OCI-LY7 (cell line): ENCODE results near the gene EGFLAM.

Experiments used
- EZH2phosphoT487 ChIP-seq: fragments of 200-600 bp; sonication (generic); IDR thresholded peaks from 2 replicates; pipeline ENCODE4 v1.6.1; 2018; ENCODE audit warnings: low read depth, borderline replicate concordance, mild to moderate bottlenecking, mixed run types, antibody characterized with exemption, low read length, moderate library complexity, mixed read lengths
- TF ChIP-seq, protein P1 (sequence below): fragments of 200-600 bp; sonication (generic); conservative IDR thresholded peaks from 2 replicates; pipeline ENCODE4 v1.5.1; 2014; ENCODE audit warnings: mild to moderate bottlenecking, antibody characterized with exemption, low read length, moderate library complexity, mixed read lengths

DNA sequence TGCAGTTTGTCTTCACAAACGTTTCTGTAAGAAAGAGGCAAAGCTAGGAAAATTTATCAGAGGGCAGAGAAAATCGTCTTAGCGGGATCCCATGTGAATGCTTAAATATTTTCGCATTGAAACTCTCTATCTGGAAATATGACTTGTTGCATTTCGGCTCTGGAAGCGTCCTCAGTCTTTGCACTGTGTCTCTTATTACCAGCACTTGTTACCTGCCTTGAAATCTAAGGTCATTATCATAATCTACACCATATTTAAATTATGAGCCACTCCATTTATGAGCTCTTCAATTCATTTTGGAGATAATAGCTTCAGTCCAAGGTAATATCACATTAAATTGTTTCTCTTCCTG lies 1.4 kb downstream of the EGFLAM start:
- TF ChIP-seq, protein P1, sequence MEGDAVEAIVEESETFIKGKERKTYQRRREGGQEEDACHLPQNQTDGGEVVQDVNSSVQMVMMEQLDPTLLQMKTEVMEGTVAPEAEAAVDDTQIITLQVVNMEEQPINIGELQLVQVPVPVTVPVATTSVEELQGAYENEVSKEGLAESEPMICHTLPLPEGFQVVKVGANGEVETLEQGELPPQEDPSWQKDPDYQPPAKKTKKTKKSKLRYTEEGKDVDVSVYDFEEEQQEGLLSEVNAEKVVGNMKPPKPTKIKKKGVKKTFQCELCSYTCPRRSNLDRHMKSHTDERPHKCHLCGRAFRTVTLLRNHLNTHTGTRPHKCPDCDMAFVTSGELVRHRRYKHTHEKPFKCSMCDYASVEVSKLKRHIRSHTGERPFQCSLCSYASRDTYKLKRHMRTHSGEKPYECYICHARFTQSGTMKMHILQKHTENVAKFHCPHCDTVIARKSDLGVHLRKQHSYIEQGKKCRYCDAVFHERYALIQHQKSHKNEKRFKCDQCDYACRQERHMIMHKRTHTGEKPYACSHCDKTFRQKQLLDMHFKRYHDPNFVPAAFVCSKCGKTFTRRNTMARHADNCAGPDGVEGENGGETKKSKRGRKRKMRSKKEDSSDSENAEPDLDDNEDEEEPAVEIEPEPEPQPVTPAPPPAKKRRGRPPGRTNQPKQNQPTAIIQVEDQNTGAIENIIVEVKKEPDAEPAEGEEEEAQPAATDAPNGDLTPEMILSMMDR = no peak
- no peak for TF ChIP-seq EZH2phosphoT487
